Liver (tissue), 3 donors: ENCODE data around the gene RAB31.

Source experiments
- JUND ChIP-seq, 2 donors: IDR thresholded peaks; 2 replicates each; pipeline ENCODE4 v1.6.1; 2016; ENCODE audit warnings: antibody characterized with exemption in 2 of 2
- RAD21 ChIP-seq, 2 donors: IDR thresholded peaks; 2 replicates each; pipeline ENCODE4 v1.6.1; 2016; ENCODE audit warnings: antibody characterized with exemption in 2 of 2, mild to moderate bottlenecking in 2 of 2
- SP1 ChIP-seq: IDR thresholded peaks from 2 replicates; pipeline ENCODE4 v1.6.1; 2018; ENCODE audit warnings: antibody characterized with exemption, mild to moderate bottlenecking
- TAF1 ChIP-seq: conservative IDR thresholded peaks from 2 replicates; pipeline ENCODE4 v1.6.1; 2016; ENCODE audit warnings: antibody characterized with exemption, mild to moderate bottlenecking
- YY1 ChIP-seq: IDR thresholded peaks from 2 replicates; pipeline ENCODE4 v1.6.1; 2016; ENCODE audit warnings: antibody characterized with exemption, mild to moderate bottlenecking
- TF ChIP-seq, protein P1 (sequence below): IDR thresholded peaks from 2 replicates; pipeline ENCODE4 v1.6.1; 2016; ENCODE audit warnings: antibody characterized with exemption
- TF ChIP-seq, protein P2 (sequence below): fragments of 150-350 bp; IDR thresholded peaks from 2 replicates; pipeline ENCODE4 v1.5.1; 2017; ENCODE audit warnings: improper control_type of control experiment, low read depth, low read length; ENCODE audit not compliant: missing input control
- TF ChIP-seq, protein P3 (sequence below): IDR thresholded peaks from 2 replicates; pipeline ENCODE4 v1.6.1; 2016; ENCODE audit warnings: antibody characterized with exemption, mild to moderate bottlenecking
- TF ChIP-seq, protein P4 (sequence below): IDR thresholded peaks from 2 replicates; pipeline ENCODE4 v1.6.1; 2016; ENCODE audit warnings: antibody characterized with exemption
- donor health status: healthy.
- donor health status: healthy.

DNA sequence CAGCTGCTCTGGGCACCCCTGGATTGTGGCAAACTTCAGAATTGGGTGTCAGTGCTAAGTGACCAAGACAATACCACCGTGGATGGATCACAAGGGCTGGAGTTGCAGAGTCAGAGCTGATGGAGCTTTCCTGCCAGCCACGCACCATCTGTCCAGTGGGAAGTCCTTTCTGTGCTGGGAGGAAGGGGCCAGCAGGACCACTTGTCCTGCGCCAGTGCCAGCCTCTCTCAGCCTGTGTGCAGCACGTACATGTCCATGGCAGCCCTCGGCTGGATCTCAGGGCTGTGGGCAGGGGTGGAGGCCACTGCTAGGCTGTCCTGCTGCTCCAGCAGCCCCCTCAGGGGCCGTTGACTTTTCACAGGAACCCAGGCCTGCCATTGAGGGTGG lies 33.3 kb downstream of the RAB31 start:
- TF ChIP-seq, protein P1, sequence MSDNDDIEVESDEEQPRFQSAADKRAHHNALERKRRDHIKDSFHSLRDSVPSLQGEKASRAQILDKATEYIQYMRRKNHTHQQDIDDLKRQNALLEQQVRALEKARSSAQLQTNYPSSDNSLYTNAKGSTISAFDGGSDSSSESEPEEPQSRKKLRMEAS = no peak
- TF ChIP-seq, protein P2, sequence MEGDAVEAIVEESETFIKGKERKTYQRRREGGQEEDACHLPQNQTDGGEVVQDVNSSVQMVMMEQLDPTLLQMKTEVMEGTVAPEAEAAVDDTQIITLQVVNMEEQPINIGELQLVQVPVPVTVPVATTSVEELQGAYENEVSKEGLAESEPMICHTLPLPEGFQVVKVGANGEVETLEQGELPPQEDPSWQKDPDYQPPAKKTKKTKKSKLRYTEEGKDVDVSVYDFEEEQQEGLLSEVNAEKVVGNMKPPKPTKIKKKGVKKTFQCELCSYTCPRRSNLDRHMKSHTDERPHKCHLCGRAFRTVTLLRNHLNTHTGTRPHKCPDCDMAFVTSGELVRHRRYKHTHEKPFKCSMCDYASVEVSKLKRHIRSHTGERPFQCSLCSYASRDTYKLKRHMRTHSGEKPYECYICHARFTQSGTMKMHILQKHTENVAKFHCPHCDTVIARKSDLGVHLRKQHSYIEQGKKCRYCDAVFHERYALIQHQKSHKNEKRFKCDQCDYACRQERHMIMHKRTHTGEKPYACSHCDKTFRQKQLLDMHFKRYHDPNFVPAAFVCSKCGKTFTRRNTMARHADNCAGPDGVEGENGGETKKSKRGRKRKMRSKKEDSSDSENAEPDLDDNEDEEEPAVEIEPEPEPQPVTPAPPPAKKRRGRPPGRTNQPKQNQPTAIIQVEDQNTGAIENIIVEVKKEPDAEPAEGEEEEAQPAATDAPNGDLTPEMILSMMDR = no peak
- TF ChIP-seq, protein P3, sequence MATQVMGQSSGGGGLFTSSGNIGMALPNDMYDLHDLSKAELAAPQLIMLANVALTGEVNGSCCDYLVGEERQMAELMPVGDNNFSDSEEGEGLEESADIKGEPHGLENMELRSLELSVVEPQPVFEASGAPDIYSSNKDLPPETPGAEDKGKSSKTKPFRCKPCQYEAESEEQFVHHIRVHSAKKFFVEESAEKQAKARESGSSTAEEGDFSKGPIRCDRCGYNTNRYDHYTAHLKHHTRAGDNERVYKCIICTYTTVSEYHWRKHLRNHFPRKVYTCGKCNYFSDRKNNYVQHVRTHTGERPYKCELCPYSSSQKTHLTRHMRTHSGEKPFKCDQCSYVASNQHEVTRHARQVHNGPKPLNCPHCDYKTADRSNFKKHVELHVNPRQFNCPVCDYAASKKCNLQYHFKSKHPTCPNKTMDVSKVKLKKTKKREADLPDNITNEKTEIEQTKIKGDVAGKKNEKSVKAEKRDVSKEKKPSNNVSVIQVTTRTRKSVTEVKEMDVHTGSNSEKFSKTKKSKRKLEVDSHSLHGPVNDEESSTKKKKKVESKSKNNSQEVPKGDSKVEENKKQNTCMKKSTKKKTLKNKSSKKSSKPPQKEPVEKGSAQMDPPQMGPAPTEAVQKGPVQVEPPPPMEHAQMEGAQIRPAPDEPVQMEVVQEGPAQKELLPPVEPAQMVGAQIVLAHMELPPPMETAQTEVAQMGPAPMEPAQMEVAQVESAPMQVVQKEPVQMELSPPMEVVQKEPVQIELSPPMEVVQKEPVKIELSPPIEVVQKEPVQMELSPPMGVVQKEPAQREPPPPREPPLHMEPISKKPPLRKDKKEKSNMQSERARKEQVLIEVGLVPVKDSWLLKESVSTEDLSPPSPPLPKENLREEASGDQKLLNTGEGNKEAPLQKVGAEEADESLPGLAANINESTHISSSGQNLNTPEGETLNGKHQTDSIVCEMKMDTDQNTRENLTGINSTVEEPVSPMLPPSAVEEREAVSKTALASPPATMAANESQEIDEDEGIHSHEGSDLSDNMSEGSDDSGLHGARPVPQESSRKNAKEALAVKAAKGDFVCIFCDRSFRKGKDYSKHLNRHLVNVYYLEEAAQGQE = no peak
- TF ChIP-seq SP1 (no peak), YY1 (no peak), JUND (IDR thresholded peaks at IDR 0.05) (no peak), RAD21 (IDR thresholded peaks at IDR 0.05) (no peak), TAF1 (no peak)
- TF ChIP-seq, protein P4, sequence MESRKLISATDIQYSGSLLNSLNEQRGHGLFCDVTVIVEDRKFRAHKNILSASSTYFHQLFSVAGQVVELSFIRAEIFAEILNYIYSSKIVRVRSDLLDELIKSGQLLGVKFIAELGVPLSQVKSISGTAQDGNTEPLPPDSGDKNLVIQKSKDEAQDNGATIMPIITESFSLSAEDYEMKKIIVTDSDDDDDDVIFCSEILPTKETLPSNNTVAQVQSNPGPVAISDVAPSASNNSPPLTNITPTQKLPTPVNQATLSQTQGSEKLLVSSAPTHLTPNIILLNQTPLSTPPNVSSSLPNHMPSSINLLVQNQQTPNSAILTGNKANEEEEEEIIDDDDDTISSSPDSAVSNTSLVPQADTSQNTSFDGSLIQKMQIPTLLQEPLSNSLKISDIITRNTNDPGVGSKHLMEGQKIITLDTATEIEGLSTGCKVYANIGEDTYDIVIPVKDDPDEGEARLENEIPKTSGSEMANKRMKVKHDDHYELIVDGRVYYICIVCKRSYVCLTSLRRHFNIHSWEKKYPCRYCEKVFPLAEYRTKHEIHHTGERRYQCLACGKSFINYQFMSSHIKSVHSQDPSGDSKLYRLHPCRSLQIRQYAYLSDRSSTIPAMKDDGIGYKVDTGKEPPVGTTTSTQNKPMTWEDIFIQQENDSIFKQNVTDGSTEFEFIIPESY = no peak
